ENCODE results near the gene PPARA.

Gene PPARA

DNA sequence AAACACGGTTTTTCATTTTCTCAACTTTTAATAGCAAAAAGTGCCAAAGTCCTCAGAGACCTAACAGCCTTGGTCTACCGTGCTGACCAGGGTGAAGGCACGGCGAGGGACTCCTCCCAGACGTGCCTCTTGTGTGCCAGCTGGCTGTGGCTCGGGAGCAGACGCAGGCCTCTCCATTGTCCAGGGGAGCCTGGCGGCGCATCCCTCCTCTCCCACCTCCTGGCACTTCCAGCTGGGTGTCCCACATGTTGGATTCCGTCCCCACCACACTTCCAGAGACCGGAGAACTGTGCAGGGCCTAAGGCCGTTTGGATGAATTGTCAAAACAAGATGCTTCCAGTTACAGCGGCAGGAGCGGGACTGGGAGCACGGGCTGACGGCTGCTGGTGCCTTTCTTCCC, 88.2 kb downstream of the PPARA start:
- no peak overlapping the region for H3K27ac Mint-ChIP-seq
- peaks cover 5 to 10% of the 10 kb centered on the region in 2 donors for H3K4me1 Mint-ChIP-seq (ENCODE audit: low read depth in 2 of 2)
- DNase-seq (no peak), ATAC-seq (replicated peaks) (no peak)
- no peaks in the 10 kb centered on the region for H3K9me3 Mint-ChIP-seq
- H3K36me3 Mint-ChIP-seq (ENCODE audit: insufficient read depth), result peaks cover 7% of the 10 kb centered on the region
- H3K4me3 Mint-ChIP-seq, result no peak overlapping the region
- no peaks in the 10 kb centered on the region for H3K27me3 Mint-ChIP-seq

DNA sequence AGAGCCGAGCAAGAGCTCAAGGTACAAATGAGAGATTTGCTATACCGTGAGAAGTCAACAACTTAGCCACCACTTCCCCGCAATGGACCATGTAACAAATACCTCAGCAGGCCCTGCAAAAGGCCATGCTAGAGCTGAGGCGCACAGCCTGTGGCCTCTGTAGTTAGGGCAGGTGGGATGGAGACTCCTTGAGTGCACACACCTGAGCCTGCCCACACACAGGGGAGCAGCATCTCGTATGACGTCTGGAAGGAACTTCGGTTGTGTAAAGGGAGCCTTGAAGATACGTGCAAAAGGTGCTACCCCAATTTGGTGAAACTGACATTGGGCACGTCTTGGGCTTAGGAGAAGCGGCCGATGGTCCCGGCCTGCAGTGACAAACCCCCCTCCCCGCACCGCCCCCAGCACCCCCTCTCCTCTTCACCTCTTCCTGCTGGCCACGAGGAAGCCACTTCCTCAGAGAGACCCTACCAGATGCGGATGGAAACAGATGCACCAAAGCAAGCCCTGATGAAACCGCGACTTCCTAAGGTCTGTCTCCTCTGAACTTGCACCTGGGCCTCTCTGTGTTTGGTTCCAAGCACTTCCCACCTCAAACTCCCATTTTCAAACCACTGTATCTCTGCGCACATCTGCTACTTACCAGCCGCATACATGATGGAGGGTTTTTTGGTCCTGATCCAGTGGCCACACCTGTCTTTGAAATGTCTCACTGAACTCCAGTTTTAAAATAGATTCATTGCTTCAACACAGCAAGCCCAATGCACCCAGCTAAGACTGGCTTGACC, 89.1 kb downstream of the PPARA start:
- Mint-ChIP-seq H3K27ac (peak overlapping the region in 1 of 2 donors; percentile 58), H3K4me3 (peak overlapping the region; percentile 4 to 45), H3K27me3 (no peaks in the 10 kb centered on the region), H3K9me3 (no peaks in the 10 kb centered on the region), H3K4me1 (ENCODE audit: low read depth in 2 of 2) (peaks cover 5 to 10% of the 10 kb centered on the region in 2 donors), H3K36me3 (ENCODE audit: insufficient read depth) (peaks cover 7% of the 10 kb centered on the region)
- ATAC-seq (replicated peaks) (peak; percentile 54), DNase-seq (no peak)

GRCh38 chr22:46240073-46240472, 89.7 kb downstream of the PPARA start:
- no peak for ATAC-seq (replicated peaks)
- Mint-ChIP-seq H3K27ac (peak overlapping the region in 1 of 2 donors; percentile 58), H3K4me3 (peak overlapping the region; percentile 4 to 45), H3K9me3 (no peaks in the 10 kb centered on the region), H3K4me1 (ENCODE audit: low read depth in 2 of 2) (peaks cover 5 to 10% of the 10 kb centered on the region in 2 donors), H3K36me3 (ENCODE audit: insufficient read depth) (peaks cover 7% of the 10 kb centered on the region), H3K27me3 (no peaks in the 10 kb centered on the region)
- no peak for DNase-seq

- H3K27ac Mint-ChIP-seq, result no peak overlapping the region
- no peaks in the 10 kb centered on the region for H3K27me3 Mint-ChIP-seq
- DNase-seq (no peak), ATAC-seq (replicated peaks) (no peak)
- H3K36me3 Mint-ChIP-seq (ENCODE audit: insufficient read depth), result peaks cover 7% of the 10 kb centered on the region
- peaks cover 5 to 10% of the 10 kb centered on the region in 2 donors for H3K4me1 Mint-ChIP-seq (ENCODE audit: low read depth in 2 of 2)
- H3K4me3 Mint-ChIP-seq, result no peak overlapping the region
- no peaks in the 10 kb centered on the region for H3K9me3 Mint-ChIP-seq
These were observed 90.2 kb downstream of the PPARA start for GRCh38 chr22:46240506-46240905.

DNA sequence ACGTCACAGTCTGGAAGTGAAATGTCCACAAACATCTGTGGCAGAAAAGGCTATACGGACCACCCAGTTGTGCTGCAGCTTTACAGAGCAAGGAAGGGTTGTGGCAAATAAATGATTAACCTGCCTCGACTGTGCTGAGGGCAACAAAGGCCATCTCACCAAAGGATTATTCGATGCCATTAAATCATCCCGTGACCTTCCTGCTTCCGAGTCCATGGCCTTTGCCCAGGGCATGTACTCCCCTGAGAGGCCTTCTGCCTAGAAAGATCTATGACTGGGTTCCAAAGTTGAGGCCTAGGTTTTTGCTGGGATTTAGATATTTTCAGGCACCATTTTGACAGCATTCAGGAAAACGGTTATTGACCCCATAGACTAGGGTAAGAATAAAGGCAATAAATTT, 90.6 kb downstream of the PPARA start:
- Mint-ChIP-seq H3K27ac (no peak overlapping the region), H3K4me3 (no peak overlapping the region), H3K36me3 (ENCODE audit: insufficient read depth) (peaks cover 7% of the 10 kb centered on the region), H3K27me3 (no peaks in the 10 kb centered on the region), H3K4me1 (ENCODE audit: low read depth in 2 of 2) (peaks cover 9 to 10% of the 10 kb centered on the region in 2 donors), H3K9me3 (no peaks in the 10 kb centered on the region)
- DNase-seq (no peak), ATAC-seq (replicated peaks) (no peak)

DNA sequence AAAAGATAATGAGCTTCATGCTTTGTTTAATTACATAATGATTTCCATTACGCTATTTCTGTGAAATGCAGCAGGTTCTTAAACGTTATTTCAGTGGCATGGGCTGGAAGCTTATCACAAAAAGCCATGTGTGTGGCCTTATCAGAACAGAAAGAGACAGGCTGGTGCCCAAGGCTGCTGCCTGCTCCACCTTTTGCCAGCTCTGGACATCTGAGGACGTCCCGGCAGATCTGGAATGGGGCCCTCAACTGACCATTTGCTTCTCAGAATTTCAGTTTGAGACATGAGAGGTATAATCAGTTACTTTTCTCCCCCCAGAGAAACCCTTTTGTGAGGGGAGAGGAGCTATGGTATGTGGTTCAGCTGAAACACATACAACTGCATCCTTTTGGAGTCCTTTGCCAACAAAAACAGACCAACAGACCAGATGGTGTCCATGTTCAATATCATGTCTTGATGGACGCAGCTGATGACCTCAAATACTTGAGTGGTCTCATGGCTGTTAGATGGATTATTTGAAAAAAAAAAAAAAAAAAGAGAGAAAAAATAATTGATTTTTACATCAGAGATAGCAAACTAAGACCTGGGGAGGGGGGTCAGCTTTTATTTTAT, 91.2 kb downstream of the PPARA start:
- DNase-seq (no peak), ATAC-seq (replicated peaks) (no peak)
- no peaks in the 10 kb centered on the region for H3K9me3 Mint-ChIP-seq
- H3K27ac Mint-ChIP-seq, result no peak overlapping the region
- H3K27me3 Mint-ChIP-seq, result no peaks in the 10 kb centered on the region
- H3K4me3 Mint-ChIP-seq, result no peak overlapping the region
- H3K36me3 Mint-ChIP-seq (ENCODE audit: insufficient read depth), result peaks cover 6% of the 10 kb centered on the region
- peaks cover 12 to 15% of the 10 kb centered on the region in 2 donors for H3K4me1 Mint-ChIP-seq (ENCODE audit: low read depth in 2 of 2)

DNA sequence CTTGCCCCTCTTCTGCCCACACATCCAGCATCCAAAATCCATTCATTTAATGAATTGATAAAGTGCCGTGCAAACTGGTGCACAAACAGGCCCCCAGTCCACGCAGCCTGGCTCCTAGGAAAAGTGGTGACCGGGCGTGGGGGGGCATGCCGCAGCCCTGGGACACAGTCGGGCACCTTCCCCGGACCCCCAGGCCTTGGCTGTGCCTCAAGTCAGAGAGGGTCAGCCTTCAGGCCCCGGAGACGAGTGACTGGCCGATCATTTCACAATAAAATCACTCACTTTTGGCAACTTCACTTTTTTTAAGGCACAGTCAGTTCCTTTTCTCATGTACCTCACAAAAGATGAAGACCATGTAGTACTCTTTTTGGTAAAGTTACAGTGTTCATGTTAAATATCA, 91.8 kb downstream of the PPARA start:
- H3K4me3 Mint-ChIP-seq, result no peak overlapping the region
- DNase-seq (no peak), ATAC-seq (replicated peaks) (no peak)
- H3K27me3 Mint-ChIP-seq, result no peaks in the 10 kb centered on the region
- no peaks in the 10 kb centered on the region for H3K9me3 Mint-ChIP-seq
- no peak overlapping the region for H3K27ac Mint-ChIP-seq
- peaks cover 4% of the 10 kb centered on the region for H3K36me3 Mint-ChIP-seq (ENCODE audit: insufficient read depth)
- H3K4me1 Mint-ChIP-seq (ENCODE audit: low read depth in 2 of 2), result peaks cover 15 to 16% of the 10 kb centered on the region in 2 donors

DNA sequence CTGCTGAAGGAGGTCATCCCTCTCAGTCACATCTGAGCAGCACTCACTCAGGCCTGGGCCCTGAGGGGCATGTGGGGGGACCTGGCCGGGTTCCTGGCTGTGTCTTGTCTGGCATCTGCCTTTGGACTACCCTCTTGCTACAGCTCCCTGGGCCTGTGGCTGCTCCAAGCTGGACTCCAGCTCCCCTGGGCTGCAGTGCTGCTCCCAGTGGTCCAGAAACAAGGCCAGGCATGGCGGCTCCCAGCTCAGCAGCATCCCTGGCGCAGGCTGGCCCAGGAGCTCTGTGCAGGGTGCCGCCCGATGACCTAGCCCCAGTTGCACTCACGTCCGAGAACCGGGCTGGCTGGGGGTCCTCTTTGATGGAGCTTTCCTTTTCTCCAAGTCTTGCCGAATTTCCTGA, 94.4 kb downstream of the PPARA start:
- Mint-ChIP-seq H3K36me3 (ENCODE audit: insufficient read depth) (peaks cover 4% of the 10 kb centered on the region), H3K27ac (no peak overlapping the region), H3K9me3 (no peaks in the 10 kb centered on the region), H3K27me3 (no peaks in the 10 kb centered on the region), H3K4me1 (ENCODE audit: low read depth in 2 of 2) (peaks cover 21 to 25% of the 10 kb centered on the region in 2 donors), H3K4me3 (no peak overlapping the region)
- DNase-seq (no peak), ATAC-seq (replicated peaks) (no peak)

- no peak for ATAC-seq (replicated peaks)
- no peaks in the 10 kb centered on the region for H3K9me3 Mint-ChIP-seq
- no peak overlapping the region for H3K4me3 Mint-ChIP-seq
- peaks cover 4% of the 10 kb centered on the region for H3K36me3 Mint-ChIP-seq (ENCODE audit: insufficient read depth)
- no peaks in the 10 kb centered on the region for H3K27me3 Mint-ChIP-seq
- H3K4me1 Mint-ChIP-seq (ENCODE audit: low read depth in 2 of 2), result peaks cover 19 to 23% of the 10 kb centered on the region in 2 donors
- no peak for DNase-seq
- no peak overlapping the region for H3K27ac Mint-ChIP-seq
These were observed 95.2 kb downstream of the PPARA start for GRCh38 chr22:46245511-46245910.

DNA sequence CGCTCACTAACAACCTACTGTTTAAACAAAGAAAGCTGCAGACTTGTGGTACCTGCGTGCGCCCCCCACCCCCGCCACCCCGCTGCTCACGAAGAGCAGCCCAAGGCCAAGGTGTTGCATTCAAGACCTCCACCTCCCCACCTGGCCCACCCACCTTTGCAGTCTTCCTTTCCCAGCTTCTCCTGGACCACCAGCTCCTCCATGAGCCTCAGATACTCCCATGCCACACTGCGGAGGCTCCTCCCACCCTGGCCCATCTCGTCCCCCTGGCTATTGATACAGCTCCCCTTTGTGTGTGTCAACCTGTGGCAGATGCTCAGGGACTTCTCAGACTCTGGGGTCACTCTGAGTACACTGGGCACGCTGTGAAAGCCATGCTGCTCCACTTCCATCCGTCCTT, 95.9 kb downstream of the PPARA start:
- no peaks in the 10 kb centered on the region for H3K9me3 Mint-ChIP-seq
- no peaks in the 10 kb centered on the region for H3K27me3 Mint-ChIP-seq
- no peak for DNase-seq
- peak overlapping the region in 1 of 2 donors; percentile 70 for H3K27ac Mint-ChIP-seq
- H3K4me1 Mint-ChIP-seq (ENCODE audit: low read depth in 2 of 2), result peaks cover 23% of the 10 kb centered on the region in 2 donors
- no peak overlapping the region for H3K4me3 Mint-ChIP-seq
- ATAC-seq (replicated peaks), result no peak
- peaks cover 4% of the 10 kb centered on the region for H3K36me3 Mint-ChIP-seq (ENCODE audit: insufficient read depth)

- no peaks in the 10 kb centered on the region for H3K9me3 Mint-ChIP-seq
- H3K27ac Mint-ChIP-seq, result no peak overlapping the region
- ATAC-seq (replicated peaks) (no peak), DNase-seq (no peak)
- H3K4me3 Mint-ChIP-seq, result no peak overlapping the region
- H3K4me1 Mint-ChIP-seq (ENCODE audit: low read depth in 2 of 2), result peaks cover 30% of the 10 kb centered on the region in 2 donors
- H3K27me3 Mint-ChIP-seq, result no peaks in the 10 kb centered on the region
- peaks cover 4% of the 10 kb centered on the region for H3K36me3 Mint-ChIP-seq (ENCODE audit: insufficient read depth)
These were observed 97.2 kb downstream of the PPARA start for GRCh38 chr22:46247443-46247975.

- peaks cover 1% of the 10 kb centered on the region for H3K36me3 Mint-ChIP-seq (ENCODE audit: insufficient read depth)
- H3K4me1 Mint-ChIP-seq (ENCODE audit: low read depth in 2 of 2), result peaks cover 29 to 36% of the 10 kb centered on the region in 2 donors
- H3K27ac Mint-ChIP-seq, result peak within 1 kb of the TSS; percentile 62 to 66
- H3K27me3 Mint-ChIP-seq, result no peaks in the 10 kb centered on the region
- peak within 1 kb of the TSS; percentile 79 to 80 for H3K4me3 Mint-ChIP-seq
- ATAC-seq (replicated peaks) (peak; percentile 93), DNase-seq (peak; percentile 89 to 92 (median 90))
- H3K9me3 Mint-ChIP-seq, result no peaks in the 10 kb centered on the region
These were observed 99.9 kb downstream of the PPARA start, which contains the start of gene CDPF1 for GRCh38 chr22:46250035-46250782. CDPF1 (minus strand) TSS chr22:46250293; CDS start chr22:46248284, 2,009 bp downstream.

DNA sequence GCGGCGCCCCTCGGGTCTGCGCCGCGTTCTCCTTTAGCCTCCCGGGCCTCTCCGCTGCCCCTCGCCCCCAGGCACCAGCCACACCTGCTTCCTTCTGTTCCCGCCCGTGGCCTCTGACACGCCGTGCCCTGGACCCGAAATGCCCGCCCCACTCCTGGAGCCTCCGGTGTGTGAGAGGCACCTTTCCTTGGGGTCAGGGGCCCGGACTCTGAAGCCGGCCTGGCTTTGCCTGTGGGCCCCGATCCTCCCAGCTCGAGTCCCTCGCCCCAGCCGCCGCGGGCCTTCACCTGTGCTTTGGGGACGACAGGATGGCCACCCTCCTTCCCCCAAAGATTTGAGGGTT, 100.4 kb downstream of the PPARA start:
- H3K9me3 Mint-ChIP-seq, result no peaks in the 10 kb centered on the region
- H3K36me3 Mint-ChIP-seq (ENCODE audit: insufficient read depth), result peaks cover 2% of the 10 kb centered on the region
- H3K27me3 Mint-ChIP-seq, result no peaks in the 10 kb centered on the region
- peak overlapping the region; percentile 79 to 80 for H3K4me3 Mint-ChIP-seq
- peaks cover 29 to 34% of the 10 kb centered on the region in 2 donors for H3K4me1 Mint-ChIP-seq (ENCODE audit: low read depth in 2 of 2)
- DNase-seq, result no peak
- peak overlapping the region; percentile 62 to 66 for H3K27ac Mint-ChIP-seq
- no peak for ATAC-seq (replicated peaks)
